HG03354 (cell line): ENCODE results near the gene MIGA2.

Source experiments
- ATAC-seq: cut with Tn5 transposase; IDR thresholded peaks from one replicate; pipeline ENCODE4 v1.9.1; 2021; ENCODE audit warnings: mild to moderate bottlenecking; ENCODE audit not compliant: unreplicated experiment, poor library complexity, severe bottlenecking

Gene MIGA2

DNA sequence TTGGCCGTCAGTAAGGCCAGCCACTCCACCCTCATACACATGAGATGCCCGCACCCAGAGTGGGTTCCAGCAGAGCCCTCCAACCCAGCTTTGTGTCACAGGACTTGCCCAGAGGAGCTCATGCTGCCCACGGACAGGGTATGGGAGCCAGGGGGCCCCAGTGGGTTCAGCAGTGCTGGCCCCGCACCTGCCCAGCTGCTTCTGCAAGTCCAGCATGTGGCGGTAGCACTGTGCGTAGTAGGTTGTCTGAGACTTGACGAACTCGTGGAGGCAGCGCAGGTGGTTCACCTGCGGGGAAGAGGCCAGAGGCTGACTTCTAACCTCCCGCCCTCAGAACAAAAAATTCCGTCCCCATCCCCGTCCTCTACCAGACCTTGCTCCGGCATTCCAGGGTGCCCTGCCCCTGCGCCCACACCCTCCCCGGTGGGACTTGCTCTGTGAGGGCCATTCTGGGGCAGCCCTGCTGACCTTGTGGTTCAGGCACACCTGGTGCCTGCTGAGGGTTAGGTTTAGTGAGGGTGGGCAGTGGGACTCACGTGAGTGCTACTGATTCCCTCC is 26.8 kb upstream of the MIGA2 start:
- no peak for ATAC-seq

DNA sequence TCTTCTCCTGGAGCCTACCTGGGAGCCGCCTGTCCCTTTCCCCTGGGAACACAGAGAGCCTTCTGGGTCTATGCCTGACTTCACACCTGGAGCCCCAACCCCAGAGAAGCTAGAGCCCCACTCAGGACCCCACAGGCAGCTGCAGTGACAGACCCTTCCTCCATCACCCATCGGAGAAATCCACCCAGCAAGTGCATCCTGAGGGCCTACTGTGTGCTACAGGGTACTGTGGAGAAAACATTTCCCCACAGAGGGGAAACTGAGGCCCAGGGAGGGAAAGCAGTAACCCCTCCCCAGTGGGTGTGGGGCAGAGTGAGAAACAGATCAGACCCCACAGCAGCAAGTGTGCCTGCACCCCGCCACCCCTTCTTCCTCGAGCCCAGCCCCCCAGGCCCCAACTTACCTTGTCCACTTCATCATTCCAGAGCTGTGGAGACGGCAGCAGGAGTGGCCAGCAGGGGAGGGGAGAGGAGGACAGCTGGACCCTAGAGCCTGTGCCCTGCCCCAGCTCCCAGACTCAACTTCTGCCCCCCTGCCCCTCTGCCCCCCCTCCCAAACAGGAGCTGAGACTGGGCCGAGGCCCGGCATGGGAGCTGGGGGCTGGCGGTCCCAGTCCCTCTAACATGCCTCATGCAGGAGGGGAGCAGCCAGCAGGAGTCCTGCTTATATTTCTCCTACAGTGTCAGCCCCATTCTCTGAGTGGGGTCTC is 26.0 kb upstream of the MIGA2 start:
- ATAC-seq, result no peak

DNA sequence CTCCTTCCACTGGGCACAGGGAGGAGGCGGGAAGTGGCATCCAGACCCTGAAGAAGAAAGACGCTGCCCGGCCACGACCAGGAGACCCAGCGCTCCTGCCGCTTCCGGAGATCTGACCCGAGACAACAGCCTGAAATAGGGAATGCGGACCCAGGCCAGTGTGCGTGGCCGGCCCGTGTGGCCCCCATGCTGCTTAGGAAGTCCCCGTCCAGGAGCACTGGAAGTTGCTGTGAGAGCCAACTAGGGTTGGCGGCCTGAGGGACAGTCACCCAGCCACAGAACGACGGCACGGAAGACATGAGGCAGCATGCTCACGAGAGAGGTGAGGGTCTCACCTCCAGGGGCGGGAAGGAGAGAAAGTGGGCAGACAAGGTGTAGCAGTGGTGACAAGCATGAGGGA is 25.3 kb upstream of the MIGA2 start:
- no peak for ATAC-seq

DNA sequence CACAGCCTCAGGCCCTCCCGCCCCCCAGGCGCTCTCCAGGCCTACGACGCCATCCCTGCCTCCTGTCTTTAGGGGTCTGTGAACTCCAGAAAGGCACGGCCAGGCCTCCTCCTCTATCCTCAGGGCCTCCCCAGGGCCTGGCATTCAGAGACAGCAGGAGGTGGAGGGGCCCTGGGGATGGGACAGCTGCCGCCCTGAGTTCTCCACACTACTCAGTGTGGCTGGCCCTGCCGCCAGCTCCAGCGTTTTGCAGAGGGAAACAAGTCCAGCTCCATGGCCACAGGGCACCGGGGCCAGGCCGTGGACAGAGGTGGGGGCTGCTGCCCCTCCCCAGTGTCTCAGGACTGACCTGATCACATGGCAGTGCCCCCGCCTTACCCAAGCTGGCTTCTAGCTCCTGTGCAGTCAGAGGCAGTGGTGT is 24.7 kb upstream of the MIGA2 start:
- no peak for ATAC-seq

GRCh38 chr9:129012343-129012742 is 24.1 kb upstream of the MIGA2 start:
- no peak for ATAC-seq

GRCh38 chr9:129012893-129013448 is 23.5 kb upstream of the MIGA2 start:
- no peak for ATAC-seq

DNA sequence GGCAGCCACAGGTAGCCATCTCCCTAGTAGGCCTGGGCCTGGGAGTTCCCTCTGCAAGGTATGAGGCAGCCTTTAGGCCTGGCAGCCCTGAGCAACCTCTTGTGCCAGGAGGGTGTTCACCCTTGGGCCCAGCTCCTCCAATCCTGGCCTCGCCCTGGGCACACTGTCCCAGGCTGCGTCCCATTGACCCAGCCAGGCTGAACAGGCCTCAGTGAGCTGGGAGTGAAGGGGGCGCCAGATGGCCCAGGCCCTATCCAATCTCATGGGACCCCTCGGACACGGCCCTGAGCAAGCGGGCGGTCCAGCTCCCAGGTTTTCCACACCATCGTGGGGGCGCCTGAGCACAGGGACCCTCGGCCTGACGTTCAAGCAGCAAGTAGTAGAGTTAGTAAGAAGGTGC is 22.8 kb upstream of the MIGA2 start:
- ATAC-seq, result no peak

DNA sequence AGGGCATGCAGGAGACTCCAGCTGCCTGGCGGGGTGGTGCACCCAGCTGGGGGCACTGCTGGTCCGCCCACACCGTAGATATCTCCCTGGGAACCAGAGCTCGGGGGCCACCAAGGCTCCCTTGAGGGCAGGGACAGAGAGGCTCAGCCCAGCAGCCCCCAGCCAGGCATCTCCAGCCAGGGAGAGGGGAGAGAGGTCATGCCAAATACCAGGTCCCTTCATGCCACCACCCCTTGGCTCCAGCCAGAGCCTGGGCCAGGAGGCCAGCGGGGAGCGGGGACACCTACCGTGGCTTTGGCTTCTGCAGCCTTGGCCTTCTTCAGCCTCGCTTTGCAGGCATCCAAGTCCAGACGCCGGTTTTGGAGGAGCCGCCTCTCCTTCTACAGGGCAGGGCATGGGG is 22.3 kb upstream of the MIGA2 start:
- ATAC-seq, result no peak

DNA sequence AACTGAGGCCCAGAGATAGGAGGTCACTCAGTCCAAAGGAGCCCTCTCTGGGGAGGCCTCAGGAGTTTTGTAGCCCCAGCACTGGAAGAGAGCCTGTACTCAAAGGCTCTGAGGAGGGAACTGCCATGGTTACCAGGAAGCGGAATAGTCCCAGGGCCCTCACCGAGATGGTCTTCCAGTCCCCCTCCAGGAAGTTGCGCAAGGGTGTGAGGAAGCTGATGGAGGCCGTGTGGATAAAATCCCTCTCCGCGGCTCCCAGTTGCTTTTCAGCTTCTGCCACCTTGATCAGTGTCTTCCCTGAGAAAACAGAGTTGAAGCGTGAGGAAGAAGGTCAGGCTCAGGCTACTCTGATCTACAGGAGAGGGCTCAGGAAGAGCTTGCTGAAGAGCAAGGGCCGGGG is 21.8 kb upstream of the MIGA2 start:
- no peak for ATAC-seq

GRCh38 chr9:129021091-129021490 is 15.3 kb upstream of the MIGA2 start:
- peak; percentile 90 for ATAC-seq

DNA sequence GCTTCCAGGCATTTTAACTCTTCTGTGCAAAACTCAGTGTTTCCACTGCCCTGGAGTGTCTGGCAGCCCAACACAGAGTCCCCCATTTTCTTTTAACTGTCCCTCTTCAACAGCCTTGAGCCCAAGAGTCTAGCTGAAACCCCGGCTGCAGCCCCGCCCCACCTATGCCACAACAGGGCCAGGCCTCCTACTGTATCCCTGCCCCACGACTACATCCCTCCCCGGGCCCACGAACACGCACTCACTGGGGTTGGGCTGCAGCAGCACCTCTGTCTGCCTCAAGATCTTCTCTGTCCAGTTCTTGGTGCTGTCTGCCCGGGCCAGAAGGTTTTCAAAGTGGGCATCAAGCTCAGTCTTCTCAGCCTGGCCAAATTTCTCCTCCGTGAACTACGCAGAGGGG is 14.4 kb upstream of the MIGA2 start:
- no peak for ATAC-seq

- ATAC-seq, result no peak
Observed at GRCh38 chr9:129023036-129023907, 13.2 kb upstream of the MIGA2 start.

GRCh38 chr9:129023908-129024233 is 12.6 kb upstream of the MIGA2 start:
- no peak for ATAC-seq

GRCh38 chr9:129026442-129027223 is 9.8 kb upstream of the MIGA2 start:
- ATAC-seq, result no peak

GRCh38 chr9:129027224-129027684 is 9.2 kb upstream of the MIGA2 start:
- ATAC-seq, result no peak

- peak; percentile 50 for ATAC-seq
Observed at GRCh38 chr9:129027685-129028191, 8.7 kb upstream of the MIGA2 start.

GRCh38 chr9:129028192-129028966 is 8.0 kb upstream of the MIGA2 start, which contains the start of gene SH3GLB2:
SH3GLB2 (minus strand) TSS chr9:129028331; CDS start chr9:129028154, 177 bp downstream.
- ATAC-seq, result peak; percentile 82

DNA sequence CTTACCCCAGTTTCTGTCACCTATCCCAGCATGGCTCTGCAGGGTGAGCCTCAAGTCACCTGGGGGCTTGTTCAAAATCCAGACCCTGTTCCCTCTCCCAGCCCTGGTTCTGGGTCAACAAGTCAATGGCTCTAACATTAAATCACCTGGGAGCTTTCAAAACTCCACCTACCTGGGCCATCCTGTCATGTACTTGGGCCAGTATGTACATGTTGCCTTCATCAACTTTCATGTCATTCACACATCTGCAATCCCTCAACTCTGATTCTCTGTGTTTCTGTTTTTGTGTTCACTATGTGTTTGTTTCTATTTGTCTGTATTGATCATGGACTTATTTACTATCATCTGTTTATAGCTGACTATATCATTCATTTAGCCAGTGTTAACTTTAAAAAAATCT is 6.2 kb upstream of the MIGA2 start:
- ATAC-seq, result no peak

DNA sequence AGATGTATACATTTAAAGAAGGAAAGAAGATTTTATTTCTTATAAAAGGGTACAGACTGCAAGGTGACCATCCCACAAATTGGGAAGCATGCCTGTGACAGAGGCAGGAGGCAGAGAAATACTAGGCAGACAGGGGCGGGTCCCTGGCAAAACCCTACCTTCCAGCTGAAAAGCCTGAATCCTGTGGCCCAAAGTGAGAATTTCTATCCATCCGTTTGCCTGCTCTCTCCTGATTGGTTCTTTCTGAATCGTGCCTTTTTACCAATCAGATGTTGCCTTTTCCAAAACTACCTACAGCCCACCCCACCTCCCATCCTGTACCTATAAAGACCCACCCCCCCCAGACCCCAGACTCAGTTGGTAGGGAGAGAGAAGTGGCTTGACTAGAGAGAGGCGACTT is 4.9 kb upstream of the MIGA2 start:
- ATAC-seq, result no peak
